SK-N-SH (cell line): ENCODE results near the gene FOXP1.

ENCODE experiments used
- CTCF ChIP-seq: fragments of 200-600 bp; sonication (generic); IDR thresholded peaks from 2 replicates; pipeline ENCODE4 v1.6.1; 2017; ENCODE audit warnings: antibody characterized with exemption, mild to moderate bottlenecking, moderate library complexity
- MXI1 ChIP-seq: IDR thresholded peaks from 2 replicates; pipeline ENCODE4 v1.6.1; 2012; ENCODE audit warnings: mild to moderate bottlenecking, low read depth, low read length, improper control_type of control experiment

GRCh38 chr3:71241981-71242560 is 341.5 kb downstream of the FOXP1 start:
- no peak for TF ChIP-seq MXI1
- TF ChIP-seq CTCF: no peak
